Subcutaneous adipose tissue (tissue), 4 donors: ENCODE data around the gene CPTP. TPM values are rescaled to one million over a fixed set of nuclear protein-coding genes. Genes with fewer than 3 reads are reported as not detected.

Experiments
- CTCF ChIP-seq: fragments of 450-650 bp; IDR thresholded peaks from one replicate; pipeline ENCODE4 v1.5.1; 2016; ENCODE audit warnings: low read depth, mild to moderate bottlenecking, control low read depth, antibody characterized with exemption, moderate library complexity
- total RNA-seq, 4 donors: library from RNA; depleted of rRNA; stranded (reverse); fragments of >200 nt; gene quantifications; one replicate each; pipeline ENCODE4 v1.1.0, GENCODE V29; 2016

CPTP gene
- total RNA-seq, 4 donors from 2014 or later, result 4.9 to 33.0 (median 9.4) TPM

- TF ChIP-seq CTCF, result no peak
Measured at GRCh38 chr1:1318777-1319645, 5.6 kb upstream of the CPTP start.

GRCh38 chr1:1319646-1319941 lies 5.0 kb upstream of the CPTP start:
- TF ChIP-seq CTCF, result no peak

DNA sequence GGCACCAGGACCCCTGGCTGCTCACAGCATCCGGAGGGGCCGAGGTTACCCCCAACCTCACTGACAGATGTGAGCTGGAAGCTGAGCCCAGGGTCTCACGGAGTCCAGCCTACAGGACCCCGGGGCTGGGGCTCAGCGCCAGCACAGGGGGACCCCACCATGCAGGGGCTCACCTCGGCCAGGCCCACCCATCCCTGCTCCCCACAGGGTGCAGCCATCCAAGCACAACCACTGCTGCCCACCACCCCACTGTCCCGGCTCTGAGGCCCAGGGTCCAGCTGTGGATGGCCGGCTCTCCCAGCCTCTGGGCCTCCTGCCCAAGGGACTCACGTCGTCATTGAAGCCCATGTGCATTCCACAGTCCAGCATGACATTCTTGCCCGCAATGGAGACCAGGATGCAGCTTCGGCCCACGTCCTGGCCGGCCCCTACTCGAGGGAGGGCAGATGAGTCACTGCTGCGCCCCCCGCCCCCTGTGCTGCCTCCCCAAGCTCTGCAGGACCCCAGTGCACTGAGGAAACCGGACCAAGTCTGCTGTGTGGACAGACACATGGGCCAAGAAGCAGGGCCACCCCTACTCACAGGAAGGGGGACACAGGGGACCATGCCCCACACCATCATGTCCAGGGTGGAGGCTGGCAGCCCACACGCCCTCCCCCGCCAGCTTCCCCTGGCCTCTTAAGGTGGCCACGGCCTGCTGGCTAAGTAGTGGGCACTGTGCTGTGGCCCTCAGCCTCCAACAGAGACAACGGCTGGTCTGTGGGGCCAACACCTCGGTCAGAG lies 3.7 kb upstream of the CPTP start:
- TF ChIP-seq CTCF, result no peak

- TF ChIP-seq CTCF, result no peak
Measured at GRCh38 chr1:1321477-1321876, 3.1 kb upstream of the CPTP start.

- no peak for TF ChIP-seq CTCF
Measured at GRCh38 chr1:1322418-1322817, 2.2 kb upstream of the CPTP start.

GRCh38 chr1:1322952-1323351 lies 1.6 kb upstream of the CPTP start:
- no peak for TF ChIP-seq CTCF

DNA sequence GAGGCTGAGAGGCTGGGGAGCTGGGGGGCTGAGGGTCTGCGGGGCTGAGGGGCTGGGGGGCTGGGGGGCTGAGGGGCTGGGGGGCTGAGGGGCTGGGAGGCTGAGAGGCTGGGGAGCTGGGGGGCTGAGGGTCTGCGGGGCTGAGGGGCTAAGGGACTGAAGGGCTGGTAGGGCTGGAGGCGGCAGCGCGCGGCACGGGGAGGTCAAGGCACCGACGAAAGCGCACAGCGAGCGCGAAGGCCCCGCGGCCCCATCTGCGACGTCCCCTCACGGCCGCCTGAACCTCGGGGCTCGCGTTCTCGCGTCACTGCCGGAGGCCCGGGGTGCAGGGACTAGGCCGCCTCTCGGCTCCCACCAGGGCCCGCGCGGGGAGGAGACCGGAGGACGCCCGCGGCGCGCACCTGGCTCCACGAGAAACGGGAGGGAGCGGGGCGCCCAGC lies 498 bp upstream of the CPTP start:
- no peak for TF ChIP-seq CTCF
